K562 (cell line): ENCODE results near the gene ZNF48. TPM values are rescaled to one million over a fixed set of nuclear protein-coding genes. Genes with fewer than 3 reads are reported as not detected.

ENCODE experiments used
- CHD4 ChIP-seq: fragments of 200-600 bp; sonication (generic); IDR thresholded peaks from 3 replicates; pipeline ENCODE4 v1.6.1; 2012; ENCODE audit warnings: low read depth, mild to moderate bottlenecking, mixed read lengths, low read length, inconsistent platforms; ENCODE audit not compliant: insufficient read depth, insufficient replicate concordance, poor library complexity, severe bottlenecking
- CLOCK ChIP-seq: fragments of 250-450 bp; sonication (Bioruptor Pico); IDR thresholded peaks from 2 replicates; pipeline ENCODE4 v1.4.0; 2020; ENCODE audit warnings: mild to moderate bottlenecking, moderate library complexity, borderline replicate concordance
- CREB3L1 ChIP-seq: fragments of 450-650 bp; IDR thresholded peaks from 2 replicates; pipeline ENCODE4 v1.6.1; 2014; ENCODE audit warnings: low read depth, mild to moderate bottlenecking, moderate library complexity, borderline replicate concordance
- CTCF ChIP-seq, 3 experiments: IDR thresholded peaks in 2 of 3; conservative IDR thresholded peaks in 1 of 3; 2 replicates each; pipeline ENCODE4 v1.5.1; 2011 to 2012; ENCODE audit warnings: low read length in 3 of 3, mild to moderate bottlenecking in 3 of 3, control low read depth in 2 of 3, improper control_type of control experiment in 1 of 3, inconsistent platforms in 1 of 3, low read depth in 1 of 3, mixed read lengths in 1 of 3, moderate library complexity in 1 of 3; ENCODE audit not compliant: insufficient read depth in 2 of 3
- CXXC5 ChIP-seq: fragments of 250-450 bp; sonication (Bioruptor Pico); IDR thresholded peaks from 2 replicates; pipeline ENCODE4 v1.8.0; 2022; ENCODE audit warnings: inconsistent platforms, mild to moderate bottlenecking, moderate library complexity
- FIP1L1 ChIP-seq: fragments of 200-400 bp; formaldehyde crosslinking; IDR thresholded peaks from 2 replicates; pipeline ENCODE4 v1.6.1; 2018; ENCODE audit warnings: mild to moderate bottlenecking, low read depth, low read length; ENCODE audit not compliant: poor library complexity, severe bottlenecking
- HIVEP1 ChIP-seq: fragments of 250-450 bp; sonication (Bioruptor Pico); IDR thresholded peaks from 2 replicates; pipeline ENCODE4 v1.4.0; 2020; ENCODE audit warnings: mild to moderate bottlenecking
- JUN ChIP-seq, 2 experiments: sonication (generic) in 1 of 2; formaldehyde crosslinking in 1 of 2; IDR thresholded peaks; 2 replicates each; pipeline versions ENCODE4 v1.6.1 to v1.8.0; 2012 to 2022; ENCODE audit warnings: borderline replicate concordance in 2 of 2, mild to moderate bottlenecking in 2 of 2, improper control_type of control experiment in 1 of 2, low read depth in 1 of 2, low read length in 1 of 2, missing genetic modification reagents in 1 of 2
- JUND ChIP-seq, 2 experiments: IDR thresholded peaks; 2 replicates in 1 of 2; 3 replicates in 1 of 2; pipeline ENCODE4 v1.6.1; 2011; ENCODE audit warnings: borderline replicate concordance in 2 of 2, low read depth in 2 of 2, low read length in 2 of 2, improper control_type of control experiment in 1 of 2, missing biosample characterization in 1 of 2, missing genetic modification characterization in 1 of 2, missing genetic modification reagents in 1 of 2
- LEF1 ChIP-seq: fragments of 450-650 bp; IDR thresholded peaks from 2 replicates; pipeline ENCODE4 v1.6.1; 2016; ENCODE audit warnings: mild to moderate bottlenecking
- PURB ChIP-seq: sonication (generic); formaldehyde crosslinking; IDR thresholded peaks from 2 replicates; pipeline ENCODE4 v1.9.0; 2021; ENCODE audit warnings: low read depth, mild to moderate bottlenecking, missing genetic modification reagents
- TBL1XR1 ChIP-seq, 2 experiments: IDR thresholded peaks; 2 replicates each; pipeline ENCODE4 v1.6.1; 2012; ENCODE audit warnings: improper control_type of control experiment in 2 of 2, low read length in 2 of 2, mild to moderate bottlenecking in 1 of 2
- ZKSCAN1 ChIP-seq: fragments of 150-350 bp; IDR thresholded peaks from 2 replicates; pipeline ENCODE4 v1.6.1; 2016; ENCODE audit warnings: low read depth, low read length
- polyA plus RNA-seq, 8 experiments: library from polyadenylated mRNA; depleted of rRNA in 4 of 8; stranded (reverse) in 5 of 8; unstranded in 3 of 8; fragments of >200 nt; fragmentation: Nextera tagmentation in 2 of 8; fragmentation: Illumina TruSeq in 1 of 8; extraction: Ambion mirVana in 2 of 8; extraction: Trizol in 1 of 8; gene quantifications; 2 replicates each; pipeline versions ENCODE4 v1.2.1 to v1.2.3, GENCODE V29; 2011 to 2014; ENCODE audit warnings: inconsistent platforms in 1 of 8, missing spikeins in 1 of 8
- total RNA-seq, 7 experiments: library from RNA; depleted of rRNA in 6 of 7; stranded (reverse); fragments of >200 nt in 6 of 7; fragmentation: Illumina TruSeq in 2 of 7; extraction: Trizol in 2 of 7; gene quantifications; 2 replicates each; pipeline versions ENCODE4 v1.2.1 to v1.2.3, GENCODE V29; 2011 to 2021; ENCODE audit warnings: low replicate concordance in 1 of 7
- TF ChIP-seq, protein P1 (sequence below), 2 experiments: IDR thresholded peaks; 2 replicates each; pipeline ENCODE4 v1.6.1; 2011; ENCODE audit warnings: borderline replicate concordance in 1 of 2, control low read depth in 1 of 2, low read depth in 1 of 2, low read length in 1 of 2, mild to moderate bottlenecking in 1 of 2, mixed read lengths in 1 of 2, moderate library complexity in 1 of 2; ENCODE audit not compliant: insufficient read depth in 1 of 2, insufficient read length in 1 of 2, poor library complexity in 1 of 2, severe bottlenecking in 1 of 2; ENCODE audit errors: extremely low read depth in 1 of 2
- TF ChIP-seq, protein P2 (sequence below): fragments of 250-450 bp; sonication (Bioruptor Pico); IDR thresholded peaks from 2 replicates; pipeline ENCODE4 v1.8.0; 2022; ENCODE audit warnings: moderate library complexity, mild to moderate bottlenecking, inconsistent platforms

Gene ZNF48
- total and polyA plus RNA-seq, 9 of the 15 experiments (the other 6 are each of a cell fraction or from before 2014, with no cell fraction given), result 0.38 to 11.6 (median 4.7) TPM

GRCh38 chr16:30395155-30395991, at the start of gene ZNF48 (continued):
- TF ChIP-seq CHD4 (no peak), HIVEP1 (CRISPR knock-in tag) (no peak), FIP1L1 (peak; percentile 67), JUN (IDR thresholded peaks at IDR 0.05; ENCODE audit: borderline replicate concordance, low read depth, low read length) (0 out of 2 replicates have a peak, but pooled peaks have one; percentile 15), JUN (CRISPR knock-in tag; IDR thresholded peaks at IDR 0.05; ENCODE audit: borderline replicate concordance) (no peak), PURB (CRISPR knock-in tag) (no peak), TBL1XR1 (IDR thresholded peaks at IDR 0.05; ENCODE audit: low read length in 2 of 2) (peak in 1 of 2 experiments; percentile 55; a peak in 1 of 4 replicates), JUND (IDR thresholded peaks at IDR 0.05; ENCODE audit: borderline replicate concordance, low read depth, low read length) (peak; percentile 48; the same call in 1 of the 2 replicates), JUND (tag; IDR thresholded peaks at IDR 0.05; ENCODE audit: borderline replicate concordance, low read depth, low read length) (no peak; the same call in 2 of the 3 replicates), CTCF (IDR thresholded peaks at IDR 0.05 in 2 of 3, conservative IDR thresholded peaks at IDR 0.05 in 1 of 3; ENCODE audit: insufficient read depth in 2 of 3, low read depth in 1 of 3, low read length in 3 of 3) (peak; percentile 12 to 55 (median 38); a peak in 3 of 6 replicates), CXXC5 (CRISPR knock-in tag) (peak; percentile 95), CLOCK (no peak), LEF1 (no peak), CREB3L1 (peak; percentile 84; the same call in 1 of the 2 replicates), ZKSCAN1 (no peak)
- TF ChIP-seq, protein P1, sequence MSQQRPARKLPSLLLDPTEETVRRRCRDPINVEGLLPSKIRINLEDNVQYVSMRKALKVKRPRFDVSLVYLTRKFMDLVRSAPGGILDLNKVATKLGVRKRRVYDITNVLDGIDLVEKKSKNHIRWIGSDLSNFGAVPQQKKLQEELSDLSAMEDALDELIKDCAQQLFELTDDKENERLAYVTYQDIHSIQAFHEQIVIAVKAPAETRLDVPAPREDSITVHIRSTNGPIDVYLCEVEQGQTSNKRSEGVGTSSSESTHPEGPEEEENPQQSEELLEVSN (IDR thresholded peaks at IDR 0.05; ENCODE audit: borderline replicate concordance in 1 of 2, extremely low read depth in 1 of 2, insufficient read depth in 1 of 2, insufficient read length in 1 of 2, low read depth in 1 of 2, low read length in 1 of 2, poor library complexity in 1 of 2, severe bottlenecking in 1 of 2), result peak; percentile 35 to 74
- TF ChIP-seq, protein P2, sequence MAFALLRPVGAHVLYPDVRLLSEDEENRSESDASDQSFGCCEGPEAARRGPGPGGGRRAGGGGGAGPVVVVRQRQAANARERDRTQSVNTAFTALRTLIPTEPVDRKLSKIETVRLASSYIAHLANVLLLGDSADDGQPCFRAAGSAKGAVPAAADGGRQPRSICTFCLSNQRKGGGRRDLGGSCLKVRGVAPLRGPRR (CRISPR knock-in tag), result no peak
